Stimulated activated CD4-positive, alpha-beta T cell treated with anti-CD3 and anti-CD28 coated beads, TNF-alpha, amount 100 ng/mL, for 48 hours (primary cell): ENCODE data around the gene RTL10.
"Not testable (repeated sequence)": the region's sequence is repeated elsewhere in the genome, so short reads cannot be mapped to it uniquely, and the experiment has no call there.

Experiments
- DNase-seq, 3 donors: peaks; one replicate each; pipeline ENCODE4 v3.0.0-alpha.2; 2020; ENCODE audit warnings: low read depth in 3 of 3

RTL10 gene

DNA sequence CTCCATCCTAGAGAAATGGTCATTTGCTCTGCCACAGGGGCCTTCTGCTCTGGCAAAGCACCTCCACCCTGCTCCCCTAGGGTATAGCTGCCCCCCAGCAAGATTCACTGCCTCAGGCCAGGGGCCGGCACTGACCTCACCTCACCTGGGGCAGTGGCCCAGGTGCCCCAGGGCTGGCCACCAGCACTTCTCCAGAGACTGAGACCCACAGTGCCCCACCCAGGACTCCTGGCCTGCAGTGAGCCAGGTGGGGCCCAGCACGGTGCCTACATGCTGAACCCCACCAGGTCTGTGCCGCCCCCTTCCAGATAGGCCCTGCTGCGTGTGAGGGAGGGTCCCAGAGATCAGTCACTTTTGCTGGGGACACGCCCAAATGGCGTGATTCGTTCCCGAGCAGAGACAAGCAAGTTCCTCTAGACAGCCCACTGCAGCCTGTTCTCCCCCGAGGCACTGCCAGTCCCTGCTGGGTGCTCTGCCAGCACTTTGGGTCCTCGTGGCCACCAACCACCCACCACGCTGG, 10.8 kb downstream of the RTL10 start:
- no peak for DNase-seq

- DNase-seq: no peak
These were observed 11.4 kb downstream of the RTL10 start for GRCh38 chr22:19843107-19843856.

DNA sequence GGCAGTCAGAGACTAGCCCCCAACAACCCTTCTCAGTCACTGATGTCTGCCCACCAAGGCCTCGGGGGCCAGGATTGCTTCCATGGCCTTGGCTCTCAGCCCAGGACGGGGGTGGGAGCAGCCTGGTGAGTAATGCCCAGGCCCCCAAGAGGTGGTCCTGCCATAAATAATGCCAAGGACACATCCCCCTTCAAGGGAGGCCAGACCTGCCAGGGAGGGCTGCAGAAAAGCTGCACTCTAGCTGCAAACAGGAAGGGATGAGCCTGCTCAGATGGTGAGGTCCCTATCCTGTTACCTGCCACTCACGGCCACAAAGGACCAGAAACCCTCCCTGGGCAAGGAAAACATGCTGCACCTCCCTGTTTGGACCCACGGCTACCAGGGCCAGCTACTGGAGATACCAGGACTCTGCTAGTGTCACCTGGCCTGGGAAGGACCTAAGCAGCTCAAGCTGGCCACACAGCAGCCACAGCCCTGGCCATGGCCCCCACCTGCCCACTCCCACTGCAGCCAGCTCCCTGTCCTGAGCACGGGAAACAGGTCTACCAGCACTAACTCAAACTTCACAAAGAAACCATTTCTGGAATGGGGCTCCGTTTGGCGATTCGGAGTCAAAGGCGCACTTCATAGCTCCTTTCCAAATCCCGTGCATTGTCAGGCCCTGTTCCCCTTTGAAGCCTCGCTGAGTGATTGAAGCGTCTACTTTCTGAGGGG, 12.1 kb downstream of the RTL10 start:
- no peak for DNase-seq

DNA sequence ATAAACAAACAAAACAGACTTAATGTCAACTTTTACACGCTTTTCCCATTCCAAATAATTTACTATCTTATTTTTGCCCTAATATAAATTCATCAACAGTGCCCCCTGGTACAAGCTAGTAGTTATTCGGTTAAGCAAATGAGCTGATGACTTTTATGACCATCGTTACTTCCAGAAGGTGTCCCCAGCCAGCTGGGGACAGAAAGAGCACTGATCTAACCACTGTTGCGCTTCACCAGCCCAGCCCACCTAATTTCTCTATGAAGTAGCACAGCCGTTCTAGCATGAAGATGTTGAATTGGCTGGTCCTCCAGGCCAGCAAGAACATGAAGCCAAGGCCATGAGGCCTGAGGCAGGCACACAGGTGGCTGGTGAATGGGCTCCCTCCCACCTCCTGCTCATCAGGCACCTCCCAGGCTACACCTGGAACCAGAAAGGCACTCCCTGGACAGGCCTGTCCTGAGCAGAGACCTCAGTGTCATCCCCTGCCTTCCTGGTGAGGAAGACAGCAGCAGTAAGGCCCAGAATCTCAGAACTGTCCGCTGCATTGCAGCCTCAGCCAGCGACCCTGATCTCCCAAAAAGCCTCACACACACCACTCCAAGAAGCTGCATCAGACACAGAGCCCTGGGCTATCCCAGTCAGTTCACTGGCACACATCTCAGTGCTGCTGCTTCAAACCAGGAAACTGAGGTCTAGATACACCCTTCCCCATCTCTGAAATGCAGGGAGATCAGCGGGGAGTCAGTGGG, 12.9 kb downstream of the RTL10 start:
- DNase-seq: no peak

- no peak for DNase-seq
These were observed 13.6 kb downstream of the RTL10 start for GRCh38 chr22:19840955-19841640.

- DNase-seq: no peak
These were observed 14.6 kb downstream of the RTL10 start for GRCh38 chr22:19840059-19840458.

- DNase-seq: no peak
These were observed 16.8 kb downstream of the RTL10 start for GRCh38 chr22:19837915-19838314.

GRCh38 chr22:19836512-19836911, 18.2 kb downstream of the RTL10 start:
- no peak for DNase-seq

GRCh38 chr22:19834599-19834998, 20.1 kb downstream of the RTL10 start:
- DNase-seq: no peak

GRCh38 chr22:19833327-19833726, 21.3 kb downstream of the RTL10 start:
- not testable (repeated sequence) for DNase-seq

- DNase-seq: no peak
These were observed 22.1 kb downstream of the RTL10 start for GRCh38 chr22:19832476-19833108.

DNA sequence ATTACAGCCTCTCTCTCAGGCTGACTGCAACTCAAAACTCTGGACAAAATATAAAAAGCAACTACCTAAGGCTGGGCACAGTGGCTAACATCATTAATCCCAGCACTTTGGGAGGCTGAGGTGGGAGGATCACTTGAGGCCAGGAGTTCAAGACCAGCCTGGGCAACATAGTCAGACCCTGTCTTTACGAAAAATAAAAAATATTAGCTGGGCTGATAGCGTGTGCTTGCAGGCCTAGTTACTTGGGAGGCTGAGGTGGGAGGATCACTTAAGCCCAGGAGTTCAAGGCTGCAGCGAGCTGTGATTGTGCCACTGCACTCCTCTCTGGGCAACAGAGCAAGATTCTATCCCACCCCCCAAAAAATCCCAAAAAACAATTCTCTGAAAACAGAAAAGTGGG, 22.7 kb downstream of the RTL10 start:
- DNase-seq: not testable (repeated sequence)

- DNase-seq: no peak
These were observed 23.7 kb downstream of the RTL10 start for GRCh38 chr22:19831016-19831415.

DNA sequence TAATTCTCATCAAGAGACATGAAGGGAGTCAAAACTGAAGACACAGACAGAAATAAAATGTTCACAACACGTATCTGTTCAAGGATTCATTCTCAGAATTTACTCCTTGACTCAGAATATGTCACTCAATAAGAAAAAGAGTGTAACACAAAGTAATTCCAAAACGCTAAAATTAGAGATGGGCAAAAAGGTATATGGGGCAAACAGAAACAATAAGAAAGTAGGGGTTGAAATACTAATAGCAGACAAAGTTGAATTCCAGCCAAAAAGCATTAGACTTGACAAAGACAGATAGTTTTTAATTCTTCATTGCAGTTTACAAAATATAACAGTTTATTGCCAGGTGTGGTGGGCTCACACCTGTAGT, 26.7 kb downstream of the RTL10 start:
- no peak for DNase-seq

DNA sequence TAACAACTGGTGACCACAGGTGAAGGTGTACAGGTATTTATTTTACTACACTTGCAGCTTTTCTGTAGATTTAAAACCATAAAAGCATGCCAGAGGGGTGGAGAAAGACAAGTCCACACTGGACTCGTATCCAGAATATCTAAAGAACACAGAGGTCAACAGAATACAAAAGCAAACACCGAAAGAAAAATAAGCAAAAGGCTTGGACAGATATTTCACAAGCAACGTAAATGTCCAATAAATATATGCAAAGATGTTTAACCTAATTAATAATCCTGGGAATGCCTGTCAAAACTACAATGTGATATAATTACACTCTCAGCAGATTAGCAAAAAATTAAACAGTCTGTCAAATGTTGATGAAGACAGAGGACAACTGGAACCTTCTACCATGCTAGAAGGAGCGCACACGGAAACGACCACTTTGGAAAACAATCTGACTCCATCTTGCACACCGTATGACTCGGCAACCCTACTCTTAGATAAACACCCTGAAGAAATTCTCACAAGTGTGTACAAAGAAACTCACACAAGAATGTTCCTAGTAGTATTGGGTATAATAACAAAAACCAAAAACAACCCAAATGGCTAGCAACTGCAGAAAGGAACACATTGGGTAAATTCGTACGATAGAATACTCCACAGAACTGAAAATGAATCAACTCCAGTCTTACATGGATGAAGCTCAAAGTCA, 27.2 kb downstream of the RTL10 start:
- DNase-seq: no peak

DNA sequence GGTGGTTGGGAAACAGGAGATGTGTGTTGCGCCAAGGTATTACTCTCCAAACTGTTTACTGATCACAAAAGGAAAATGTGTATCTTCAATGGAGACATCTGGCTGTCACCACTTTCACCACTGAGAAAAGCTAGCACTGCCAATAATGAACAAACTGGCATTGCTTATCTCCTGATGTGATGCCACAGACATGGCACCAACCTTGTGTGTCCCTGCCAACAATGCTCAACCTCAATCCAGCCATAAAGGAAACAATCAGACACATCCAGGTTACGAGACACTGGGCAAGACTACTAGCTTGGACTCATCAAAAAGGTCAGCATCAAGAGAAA, 28.1 kb downstream of the RTL10 start:
- no peak for DNase-seq

DNA sequence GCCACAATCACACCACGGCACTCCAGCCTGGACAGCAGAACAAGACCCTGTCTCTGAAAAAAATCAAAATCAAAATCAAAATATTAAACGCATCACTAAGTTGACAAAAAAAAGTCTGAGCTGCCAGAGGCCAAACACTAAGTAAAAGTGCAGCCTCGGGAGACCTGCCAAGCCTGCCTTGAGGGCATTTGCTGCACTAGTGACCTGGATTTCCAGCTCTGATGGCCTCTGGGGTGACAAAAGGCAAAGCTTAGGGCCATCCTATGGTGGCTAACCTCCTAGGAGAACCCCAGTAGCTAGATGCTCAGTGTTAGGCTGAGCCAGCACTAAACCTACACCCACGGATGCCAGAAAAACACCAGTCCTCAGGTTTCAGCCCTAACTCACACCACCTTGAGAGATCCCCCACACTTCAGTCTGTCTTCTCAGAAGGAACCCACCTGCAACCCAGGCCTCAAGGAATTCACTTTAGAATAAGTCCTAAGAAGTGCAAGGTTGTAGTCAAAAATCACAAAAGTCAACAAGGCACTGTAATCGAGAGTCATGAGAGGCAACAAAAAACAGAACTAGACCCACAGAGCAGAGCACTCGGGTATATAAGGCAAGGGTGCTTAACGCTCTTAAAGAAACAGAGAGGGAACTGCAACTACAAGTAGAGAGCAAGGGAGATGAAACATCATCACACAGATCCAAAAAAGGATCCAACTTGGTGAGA, 28.6 kb downstream of the RTL10 start:
- no peak for DNase-seq

DNA sequence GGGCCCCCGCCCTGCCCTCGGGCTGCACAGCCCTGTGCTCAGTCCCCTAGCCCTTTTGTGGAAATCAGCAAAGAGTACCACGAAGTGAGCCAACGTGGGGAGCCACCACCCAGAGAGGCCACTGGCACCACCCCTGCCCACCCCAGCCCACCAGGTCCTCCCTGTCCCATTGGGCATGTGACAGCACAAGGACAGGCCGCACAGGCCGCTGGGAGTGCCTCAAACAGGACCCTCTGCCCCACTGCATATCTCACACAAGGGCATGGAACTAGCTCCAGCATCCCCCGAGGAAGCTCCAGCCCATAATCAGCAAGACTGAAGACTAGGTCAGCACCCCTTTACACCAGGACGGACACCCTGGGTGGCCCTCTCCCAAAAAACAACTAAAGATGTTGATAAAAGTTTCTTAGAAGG, 29.7 kb downstream of the RTL10 start:
- no peak for DNase-seq

- DNase-seq: no peak
These were observed 30.3 kb downstream of the RTL10 start for GRCh38 chr22:19824212-19824925.

- no peak for DNase-seq
These were observed 30.8 kb downstream of the RTL10 start for GRCh38 chr22:19823902-19824211.
